ENCODE data around the gene NKX2-4. TPM values are rescaled to one million over a fixed set of nuclear protein-coding genes. Genes with fewer than 3 reads are reported as not detected.

NKX2-4 gene
- total RNA-seq = not detected in 2 replicates

GRCh38 chr20:21397341-21398108 lies at the start of gene NKX2-4:
Gene NKX2-4, minus strand, starts transcription at chr20:21397526. Its CDS starts 127 bp downstream, at chr20:21397399.

Other genes starting within 250 kb of the NKX2-4 start
- gene XRN2, start 94.2 kb downstream of the NKX2-4 start, total RNA-seq = 62.5 and 75.2 TPM in 2 replicates
- not detected in 2 replicates for gene NKX2-2, start 116.5 kb upstream of the NKX2-4 start, total RNA-seq